ENCODE measurements around the gene GSTP1. TPM values are rescaled to one million over a fixed set of nuclear protein-coding genes. Genes with fewer than 3 reads are reported as not detected.

GSTP1 gene
- total and polyA plus RNA-seq, 9 of the 15 experiments (the other 6 are each of a cell fraction or from before 2014, with no cell fraction given), result 592 to 2,150 (median 1,204) TPM

- CTCF ChIA-PET (ENCODE audit: low intra/inter-chr PET ratio), result no interaction called here
- no peaks in the 10 kb centered on the region for H3K9me1 ChIP-seq (ENCODE audit: control insufficient read depth, insufficient read depth, low read length)
- WGBS (ENCODE audit: insufficient coverage, low coverage, missing lambda C conversion rate), result 85% methylated on average over 9 of the region's 10 CpGs
- peaks cover 15% of the 10 kb centered on the region; the same call in 1 of the 3 replicates for H3K36me3 ChIP-seq (ENCODE audit: control insufficient read depth, insufficient read depth, low read length)
- in situ Hi-C loops (cut with MboI), result no loop called here
- DNase-seq (ENCODE audit: extremely low read depth in 1 of 4, low spot score in 3 of 4) (no peak), FAIRE-seq (no peak), ATAC-seq (no peak)
- no peaks in the 10 kb centered on the region for H3K27me3 ChIP-seq (ENCODE audit: control insufficient read depth in 2 of 2, insufficient read depth in 2 of 2, low read length in 2 of 2)
- H3K4me1 ChIP-seq (replicated peaks in 1 of 2; ENCODE audit: control insufficient read depth in 2 of 2, insufficient read depth in 2 of 2, low read length in 2 of 2), result peaks cover 10 to 48% of the 10 kb centered on the region in 2 experiments
- H3K79me2 ChIP-seq (ENCODE audit: control insufficient read depth, insufficient read depth, low read length), result 0 out of 3 replicates have a peak, but pooled peaks cover 1% of the 10 kb centered on the region
- H3K4me3 ChIP-seq, result no peak overlapping the region
- no peak overlapping the region for H3K4me2 ChIP-seq (ENCODE audit: insufficient read depth, low read length)
- BruUV-seq (replicated peaks), result no TSS peak
- no peaks in the 10 kb centered on the region for H3K9me3 ChIP-seq (replicated peaks; ENCODE audit: control insufficient read depth, insufficient read depth, low read depth, low read length)
- H4K20me1 ChIP-seq (replicated peaks; ENCODE audit: control insufficient read depth, insufficient read depth, low read length), result no peaks in the 10 kb centered on the region
- no peak overlapping the region; a peak in 1 of 4 replicates for H3K9ac ChIP-seq (ENCODE audit: insufficient read depth in 1 of 2, low read depth in 2 of 2, low read length in 2 of 2)
- intact Hi-C loops (cut with micrococcal nuclease), result no loop called here
- H2AFZ ChIP-seq (ENCODE audit: low read depth, low read length), result no peak overlapping the region
- TF ChIP-seq RAD51 (IDR thresholded peaks at IDR 0.05; ENCODE audit: borderline replicate concordance, low read depth) (peak; percentile 35; the same call in 1 of the 2 replicates), TFAP4 (CRISPR knock-in tag; IDR thresholded peaks at IDR 0.05; ENCODE audit: borderline replicate concordance) (0 out of 2 replicates have a peak, but pooled peaks have one; percentile 17), HNRNPL (IDR thresholded peaks at IDR 0.05; ENCODE audit: low read depth, low read length) (no peak), POLR2B (IDR thresholded peaks at IDR 0.05; ENCODE audit: low read depth, partially characterized antibody) (no peak), USF1 (CRISPR knock-in tag; IDR thresholded peaks at IDR 0.05) (peak; percentile 61; the same call in 1 of the 2 replicates), USF2 (CRISPR knock-in tag; IDR thresholded peaks at IDR 0.05) (0 out of 2 replicates have a peak, but pooled peaks have one; percentile 28), MGA (IDR thresholded peaks at IDR 0.05) (peak; percentile 48; the same call in 1 of the 2 replicates)
- no peak overlapping the region for H3K27ac ChIP-seq (ENCODE audit: extremely low read depth, low read depth, low read length)
- POLR2A ChIA-PET, result interaction anchor here (1.1 to 5.2 kb wide), 2 partner anchors 10 to 14 kb away, joined by 3 to 36 read pairs; no protein-coding TSS in a partner anchor
These were observed 43.4 kb downstream of the GSTP1 start for GRCh38 chr11:67626970-67627369.
